ENCODE results near the gene FBXO24. TPM values are rescaled to one million over a fixed set of nuclear protein-coding genes. Genes with fewer than 3 reads are reported as not detected.

FBXO24 gene
- total and polyA plus RNA-seq, 2 of the 8 experiments (the other 6 are each of a cell fraction or from before 2014, with no cell fraction given): 0.35 to 0.57 TPM

DNA sequence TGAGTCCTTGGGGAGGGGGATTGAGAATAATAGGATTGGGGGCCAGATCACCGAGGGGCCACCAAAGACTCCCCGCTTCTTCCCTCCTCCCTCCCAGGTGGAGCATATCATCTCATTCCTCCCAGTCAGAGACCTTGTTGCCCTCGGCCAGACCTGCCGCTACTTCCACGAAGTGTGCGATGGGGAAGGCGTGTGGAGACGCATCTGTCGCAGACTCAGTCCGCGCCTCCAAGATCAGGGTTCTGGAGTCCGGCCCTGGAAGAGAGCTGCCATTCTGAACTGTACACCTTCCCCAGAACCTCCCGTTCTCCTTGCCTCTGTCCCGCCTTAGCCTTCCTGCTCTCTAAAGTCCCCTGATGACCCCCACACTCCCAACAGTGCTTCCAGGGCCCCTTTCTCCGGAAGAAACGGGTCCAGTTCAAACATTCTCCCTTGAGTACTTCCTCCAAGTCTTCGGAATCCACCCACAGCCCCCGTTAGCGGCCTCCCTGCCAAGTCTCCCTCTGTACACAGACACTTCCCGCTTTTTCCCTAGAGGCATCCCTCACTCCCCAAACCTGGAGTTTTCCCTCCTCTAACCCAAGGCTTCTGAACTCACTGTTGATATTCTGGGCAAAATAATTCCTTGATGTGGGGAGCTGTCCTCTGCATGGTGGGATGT lies 4.1 kb downstream of the FBXO24 start:
- ChIA-PET CTCF (ENCODE audit: partially characterized antibody) (interaction anchor here (0.6 to 11.4 kb wide), 13 partner anchors 11 to 211 kb away, joined by 3 to 171 read pairs (median 6); partner anchors contain the start of genes MOSPD3 and PCOLCE), POLR2A (ENCODE audit: partially characterized antibody) (interaction anchor here (0.8 to 10.0 kb wide), 20 partner anchors 7 to 161 kb away, joined by 3 to 172 read pairs (median 4); partner anchors contain the start of genes AGFG2, MEPCE, MOSPD3 and PCOLCE)
- no peak overlapping the region for H2AK5ac ChIP-seq (ENCODE audit: low read depth, low read length)
- H3K36me3 ChIP-seq (ENCODE audit: control insufficient read depth in 2 of 4, insufficient read depth in 4 of 4, low read length in 3 of 4): no peaks in the 10 kb centered on the region
- no peak overlapping the region for H3K56ac ChIP-seq (replicated peaks; ENCODE audit: insufficient read length, low read depth, low read length)
- H2BK15ac ChIP-seq (ENCODE audit: low read length): no peak overlapping the region
- peaks cover 0 to 2% of the 10 kb centered on the region in 2 experiments for H4K20me1 ChIP-seq (replicated peaks in 1 of 2; ENCODE audit: control insufficient read depth in 1 of 2, insufficient read depth in 2 of 2, low read length in 2 of 2)
- 72% methylated on average over 20 of the region's 20 CpGs; no CpG with 5 or more reads in 1 of the 2 experiments for WGBS, 2 experiments (ENCODE audit: extremely low coverage in 1 of 2, insufficient coverage in 1 of 2, insufficient read length in 1 of 2, insufficient replicate concordance in 2 of 2, low coverage in 1 of 2, low lambda C conversion rate in 2 of 2, missing lambda C conversion rate in 1 of 2)
- H3K9me3 ChIP-seq (ENCODE audit: insufficient read depth in 2 of 2, low read depth in 1 of 2, low read length in 1 of 2): no peaks in the 10 kb centered on the region
- no peak overlapping the region for H2BK120ac ChIP-seq (replicated peaks; ENCODE audit: low read depth, low read length)
- FAIRE-seq: no peak
- H3K79me2 ChIP-seq (ENCODE audit: control insufficient read depth in 1 of 2, insufficient read depth in 2 of 2, low read length in 2 of 2): no peaks in the 10 kb centered on the region
- 0 out of 2 replicates have a peak overlapping the region, but pooled peaks have one; percentile 13 for H3K18ac ChIP-seq (ENCODE audit: extremely low read depth, low read length)
- H3K27ac ChIP-seq (ENCODE audit: low read depth, low read length): no peak overlapping the region
- no peak overlapping the region; a peak in 1 of 7 replicates for H3K9ac ChIP-seq (replicated peaks in 1 of 4; ENCODE audit: extremely low read depth in 1 of 4, low read depth in 3 of 4, low read length in 3 of 4)
- H2BK12ac ChIP-seq (ENCODE audit: low read depth, low read length): 0 out of 2 replicates have a peak overlapping the region, but pooled peaks have one; percentile 2
- no peak overlapping the region for H4K5ac ChIP-seq (ENCODE audit: insufficient read length, low read depth, low read length)
- no peak overlapping the region for H4K8ac ChIP-seq (ENCODE audit: extremely low read depth, insufficient read depth, low read length)
- H2BK20ac ChIP-seq (ENCODE audit: low read length): no peak overlapping the region
- peaks cover 0 to 13% (median 6%) of the 10 kb centered on the region in 4 experiments; a peak in 5 of 7 replicates for H3K4me1 ChIP-seq (replicated peaks in 1 of 4; ENCODE audit: control insufficient read depth in 3 of 4, insufficient read depth in 4 of 4, low read length in 3 of 4)
- H3K79me1 ChIP-seq (ENCODE audit: low read depth, low read length): no peaks in the 10 kb centered on the region
- H3K4ac ChIP-seq (replicated peaks; ENCODE audit: insufficient read length, low read depth, low read length): no peak overlapping the region
- H3K23ac ChIP-seq (ENCODE audit: insufficient read length): no peak overlapping the region
- H3K4me2 ChIP-seq (ENCODE audit: insufficient read depth in 1 of 2, low read depth in 2 of 2, low read length in 2 of 2): peak overlapping the region; percentile 54 to 57; a peak in 3 of 4 replicates
- TF ChIP-seq, protein P1, sequence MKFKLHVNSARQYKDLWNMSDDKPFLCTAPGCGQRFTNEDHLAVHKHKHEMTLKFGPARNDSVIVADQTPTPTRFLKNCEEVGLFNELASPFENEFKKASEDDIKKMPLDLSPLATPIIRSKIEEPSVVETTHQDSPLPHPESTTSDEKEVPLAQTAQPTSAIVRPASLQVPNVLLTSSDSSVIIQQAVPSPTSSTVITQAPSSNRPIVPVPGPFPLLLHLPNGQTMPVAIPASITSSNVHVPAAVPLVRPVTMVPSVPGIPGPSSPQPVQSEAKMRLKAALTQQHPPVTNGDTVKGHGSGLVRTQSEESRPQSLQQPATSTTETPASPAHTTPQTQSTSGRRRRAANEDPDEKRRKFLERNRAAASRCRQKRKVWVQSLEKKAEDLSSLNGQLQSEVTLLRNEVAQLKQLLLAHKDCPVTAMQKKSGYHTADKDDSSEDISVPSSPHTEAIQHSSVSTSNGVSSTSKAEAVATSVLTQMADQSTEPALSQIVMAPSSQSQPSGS (IDR thresholded peaks at IDR 0.05; ENCODE audit: low read length): no peak
- TF ChIP-seq KDM5A (IDR thresholded peaks at IDR 0.05; ENCODE audit: low read length): no peak
- no peak for TF ChIP-seq POLR2A (IDR thresholded peaks at IDR 0.05; ENCODE audit: control extremely low read depth in 1 of 2, low read depth in 2 of 2, low read length in 2 of 2)
- TF ChIP-seq TEAD4 (IDR thresholded peaks at IDR 0.05; ENCODE audit: low read depth, low read length): no peak
- TF ChIP-seq CBX5 (IDR thresholded peaks at IDR 0.05; ENCODE audit: low read depth, low read length): no peak
- no peak for TF ChIP-seq RFX5 (IDR thresholded peaks at IDR 0.05; ENCODE audit: borderline replicate concordance, low read depth, low read length)
- TF ChIP-seq, protein P2, sequence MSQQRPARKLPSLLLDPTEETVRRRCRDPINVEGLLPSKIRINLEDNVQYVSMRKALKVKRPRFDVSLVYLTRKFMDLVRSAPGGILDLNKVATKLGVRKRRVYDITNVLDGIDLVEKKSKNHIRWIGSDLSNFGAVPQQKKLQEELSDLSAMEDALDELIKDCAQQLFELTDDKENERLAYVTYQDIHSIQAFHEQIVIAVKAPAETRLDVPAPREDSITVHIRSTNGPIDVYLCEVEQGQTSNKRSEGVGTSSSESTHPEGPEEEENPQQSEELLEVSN (IDR thresholded peaks at IDR 0.05): no peak
- TF ChIP-seq GABPA (IDR thresholded peaks at IDR 0.05; ENCODE audit: borderline replicate concordance, insufficient read depth, low read length): no peak
- TF ChIP-seq RBBP5 (IDR thresholded peaks at IDR 0.05; ENCODE audit: borderline replicate concordance, low read depth, low read length): no peak
- no peak for TF ChIP-seq BACH1 (IDR thresholded peaks at IDR 0.05; ENCODE audit: low read length)
- 0 out of 2 replicates have a peak overlapping the region, but pooled peaks have one; percentile 18 for H2BK5ac ChIP-seq (ENCODE audit: low read depth, low read length)
- H3K27me3 ChIP-seq (replicated peaks in 1 of 4; ENCODE audit: control insufficient read depth in 3 of 4, extremely low read depth in 1 of 4, insufficient read depth in 3 of 4, low read length in 3 of 4): peaks cover 0 to 2% (median under 1%) of the 10 kb centered on the region in 4 experiments; a peak in 4 of 7 replicates
- H3K4me3 ChIP-seq (ENCODE audit: extremely low read depth in 1 of 4, insufficient read depth in 2 of 4, low read depth in 3 of 4, low read length in 4 of 4): peak overlapping the region in 1 of 4 experiments; percentile 1; a peak in 1 of 8 replicates
- DNase-seq (ENCODE audit: low read depth in 1 of 2, low spot score in 2 of 2): no peak
- H4K91ac ChIP-seq (replicated peaks; ENCODE audit: insufficient read length, low read length): no peak overlapping the region
- no peak overlapping the region for H2AFZ ChIP-seq (ENCODE audit: low read length)
- no peak overlapping the region for H3K14ac ChIP-seq (ENCODE audit: insufficient read length)
- H3K23me2 ChIP-seq (ENCODE audit: low read depth, low read length): peaks cover 6% of the 10 kb centered on the region

Measured in H1 (cell line).